ENCODE data around the gene WIPF2.

WIPF2 gene

GRCh38 chr17:40307001-40307730 is 88.1 kb downstream of the WIPF2 start (continued):
- TF ChIP-seq HIC1 (tag by site-specific recombination; IDR thresholded peaks at IDR 0.05) (0 out of 2 replicates have a peak, but pooled peaks have one; percentile 56), SCRT1 (tag by site-specific recombination; IDR thresholded peaks at IDR 0.05; ENCODE audit: borderline replicate concordance) (no peak), ZNF398 (tag by site-specific recombination; IDR thresholded peaks at IDR 0.05) (peak; percentile 98), ZNF114 (tag by site-specific recombination; IDR thresholded peaks at IDR 0.05) (no peak), HOXD13 (CRISPR knock-in tag; IDR thresholded peaks at IDR 0.05; ENCODE audit: borderline replicate concordance) (no peak), ZNF677 (tag by site-specific recombination; IDR thresholded peaks at IDR 0.05) (no peak), ZNF670 (tag by site-specific recombination; IDR thresholded peaks at IDR 0.05; ENCODE audit: low read depth) (no peak), SP7 (tag by site-specific recombination; IDR thresholded peaks at IDR 0.05) (peak; percentile 62), SCRT2 (tag by site-specific recombination; IDR thresholded peaks at IDR 0.05) (no peak), KLF10 (tag by site-specific recombination; IDR thresholded peaks at IDR 0.05) (no peak), ZBTB48 (tag by site-specific recombination; IDR thresholded peaks at IDR 0.05) (peak; percentile 86), ZNF239 (tag by site-specific recombination; IDR thresholded peaks at IDR 0.05) (no peak), ZNF776 (tag by site-specific recombination; IDR thresholded peaks at IDR 0.05; ENCODE audit: borderline replicate concordance) (no peak), ZBTB1 (tag by site-specific recombination; IDR thresholded peaks at IDR 0.05) (no peak), OVOL3 (tag by site-specific recombination; IDR thresholded peaks at IDR 0.05) (no peak), OSR2 (tag by site-specific recombination; IDR thresholded peaks at IDR 0.05) (peak; percentile 35; the same call in 1 of the 2 replicates), ZNF600 (tag by site-specific recombination; IDR thresholded peaks at IDR 0.05) (0 out of 2 replicates have a peak, but pooled peaks have one; percentile 10), ZNF585B (tag by site-specific recombination; IDR thresholded peaks at IDR 0.05) (no peak), ZNF837 (tag by site-specific recombination; IDR thresholded peaks at IDR 0.05) (no peak), ZEB2 (tag by site-specific recombination; IDR thresholded peaks at IDR 0.05) (peak; percentile 74; the same call in 1 of the 2 replicates), ZNF654 (tag by site-specific recombination; IDR thresholded peaks at IDR 0.05; ENCODE audit: low read depth) (no peak), ZNF560 (tag by site-specific recombination; IDR thresholded peaks at IDR 0.05; ENCODE audit: borderline replicate concordance) (no peak), ZNF621 (tag by site-specific recombination; IDR thresholded peaks at IDR 0.05) (no peak), ZNF23 (tag by site-specific recombination; IDR thresholded peaks at IDR 0.05; ENCODE audit: borderline replicate concordance) (no peak), ZBTB8A (tag by site-specific recombination; IDR thresholded peaks at IDR 0.05) (peak; percentile 70), ZNF704 (tag by site-specific recombination; IDR thresholded peaks at IDR 0.05) (no peak), ZFHX2 (tag by site-specific recombination; conservative IDR thresholded peaks at IDR 0.05) (peak; percentile 94), ZNF248 (tag by site-specific recombination; IDR thresholded peaks at IDR 0.05) (no peak), ZNF580 (tag by site-specific recombination; IDR thresholded peaks at IDR 0.05) (no peak)
- TF ChIP-seq, protein P1, sequence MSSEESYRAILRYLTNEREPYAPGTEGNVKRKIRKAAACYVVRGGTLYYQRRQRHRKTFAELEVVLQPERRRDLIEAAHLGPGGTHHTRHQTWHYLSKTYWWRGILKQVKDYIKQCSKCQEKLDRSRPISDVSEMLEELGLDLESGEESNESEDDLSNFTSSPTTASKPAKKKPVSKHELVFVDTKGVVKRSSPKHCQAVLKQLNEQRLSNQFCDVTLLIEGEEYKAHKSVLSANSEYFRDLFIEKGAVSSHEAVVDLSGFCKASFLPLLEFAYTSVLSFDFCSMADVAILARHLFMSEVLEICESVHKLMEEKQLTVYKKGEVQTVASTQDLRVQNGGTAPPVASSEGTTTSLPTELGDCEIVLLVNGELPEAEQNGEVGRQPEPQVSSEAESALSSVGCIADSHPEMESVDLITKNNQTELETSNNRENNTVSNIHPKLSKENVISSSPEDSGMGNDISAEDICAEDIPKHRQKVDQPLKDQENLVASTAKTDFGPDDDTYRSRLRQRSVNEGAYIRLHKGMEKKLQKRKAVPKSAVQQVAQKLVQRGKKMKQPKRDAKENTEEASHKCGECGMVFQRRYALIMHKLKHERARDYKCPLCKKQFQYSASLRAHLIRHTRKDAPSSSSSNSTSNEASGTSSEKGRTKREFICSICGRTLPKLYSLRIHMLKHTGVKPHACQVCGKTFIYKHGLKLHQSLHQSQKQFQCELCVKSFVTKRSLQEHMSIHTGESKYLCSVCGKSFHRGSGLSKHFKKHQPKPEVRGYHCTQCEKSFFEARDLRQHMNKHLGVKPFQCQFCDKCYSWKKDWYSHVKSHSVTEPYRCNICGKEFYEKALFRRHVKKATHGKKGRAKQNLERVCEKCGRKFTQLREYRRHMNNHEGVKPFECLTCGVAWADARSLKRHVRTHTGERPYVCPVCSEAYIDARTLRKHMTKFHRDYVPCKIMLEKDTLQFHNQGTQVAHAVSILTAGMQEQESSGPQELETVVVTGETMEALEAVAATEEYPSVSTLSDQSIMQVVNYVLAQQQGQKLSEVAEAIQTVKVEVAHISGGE (tag by site-specific recombination; conservative IDR thresholded peaks at IDR 0.05; ENCODE audit: low read depth) = no peak
- TF ChIP-seq, protein P2, sequence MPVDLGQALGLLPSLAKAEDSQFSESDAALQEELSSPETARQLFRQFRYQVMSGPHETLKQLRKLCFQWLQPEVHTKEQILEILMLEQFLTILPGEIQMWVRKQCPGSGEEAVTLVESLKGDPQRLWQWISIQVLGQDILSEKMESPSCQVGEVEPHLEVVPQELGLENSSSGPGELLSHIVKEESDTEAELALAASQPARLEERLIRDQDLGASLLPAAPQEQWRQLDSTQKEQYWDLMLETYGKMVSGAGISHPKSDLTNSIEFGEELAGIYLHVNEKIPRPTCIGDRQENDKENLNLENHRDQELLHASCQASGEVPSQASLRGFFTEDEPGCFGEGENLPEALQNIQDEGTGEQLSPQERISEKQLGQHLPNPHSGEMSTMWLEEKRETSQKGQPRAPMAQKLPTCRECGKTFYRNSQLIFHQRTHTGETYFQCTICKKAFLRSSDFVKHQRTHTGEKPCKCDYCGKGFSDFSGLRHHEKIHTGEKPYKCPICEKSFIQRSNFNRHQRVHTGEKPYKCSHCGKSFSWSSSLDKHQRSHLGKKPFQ (tag by site-specific recombination; IDR thresholded peaks at IDR 0.05) = 0 out of 2 replicates have a peak, but pooled peaks have one; percentile 16
